K562 (cell line): ENCODE data around the gene EPHB6. TPM values are rescaled to one million over a fixed set of nuclear protein-coding genes. Genes with fewer than 3 reads are reported as not detected.

Experiments used
- ATAC-seq: fragments of 200-7000 bp; cut with Tn5 transposase; 3 replicates; pipeline ENCODE4 v1.9.1; 2020; ENCODE audit warnings: moderate library complexity
- BruUV-seq: library from RNA; stranded (reverse); fragments of 400-500 nt; replicated peaks from 2 replicates; lab custom pipeline; 2021; lab: Mats Ljungman, UMichigan
- CTCF ChIA-PET: fragments of 300-600 bp; formaldehyde crosslinking; extraction: SDS; loops from one replicate; lab custom pipeline; 2021; ENCODE audit warnings: low intra/inter-chr PET ratio; lab: Yijun Ruan, JAX
- POLR2A ChIA-PET: fragments of 300-600, 350-650 bp; sonication (Branson Sonifier 250); formaldehyde crosslinking; extraction: SDS; loops from one replicate; lab custom pipeline; 2021; ENCODE audit warnings: antibody characterized with exemption, inconsistent platforms; lab: Yijun Ruan, JAX
- DNase-seq, 4 experiments: peaks; one replicate each; pipeline versions ENCODE4 v3.0.0 to v3.0.0-alpha.2; 2011 to 2018; ENCODE audit warnings: low spot score in 3 of 4, mixed read lengths in 3 of 4; ENCODE audit errors: extremely low read depth in 1 of 4
- FAIRE-seq: peaks from 2 replicates; lab custom pipeline; 2011; peaks lifted over from hg19 to GRCh38; lab: Jason Lieb, UNC
- H2AFZ ChIP-seq: 2 replicates; pipeline ENCODE4 v1.6.0; 2011; ENCODE audit warnings: low read depth, low read length, control low read depth, inconsistent platforms
- H3K27ac ChIP-seq: fragments of 200-600 bp; 3 replicates; pipeline ENCODE4 v1.8.0; 2011; ENCODE audit warnings: low read depth, mild to moderate bottlenecking, control low read depth, inconsistent platforms, low read length, moderate library complexity, mixed read lengths; ENCODE audit errors: extremely low read depth
- H3K27me3 ChIP-seq, 2 experiments: fragments of 300-600 bp in 1 of 2; 2 replicates in 1 of 2; 3 replicates in 1 of 2; pipeline versions ENCODE4 v1.6.0 to v1.8.0; 2011; ENCODE audit warnings: inconsistent platforms in 2 of 2, low read length in 2 of 2, mild to moderate bottlenecking in 1 of 2, mixed read lengths in 1 of 2, moderate library complexity in 1 of 2; ENCODE audit not compliant: control insufficient read depth in 2 of 2, insufficient read depth in 2 of 2
- H3K36me3 ChIP-seq: fragments of 300-600 bp; 3 replicates; pipeline ENCODE4 v1.8.0; 2011; ENCODE audit warnings: mild to moderate bottlenecking, low read length, inconsistent platforms; ENCODE audit not compliant: control insufficient read depth, insufficient read depth
- H3K4me1 ChIP-seq, 2 experiments: fragments of 200-600 bp in 1 of 2; replicated peaks in 1 of 2; 2 replicates in 1 of 2; 3 replicates in 1 of 2; pipeline versions ENCODE4 v1.5.1 to v1.8.0; 2011; ENCODE audit warnings: inconsistent platforms in 2 of 2, low read length in 2 of 2, mild to moderate bottlenecking in 1 of 2, mixed read lengths in 1 of 2, moderate library complexity in 1 of 2; ENCODE audit not compliant: control insufficient read depth in 2 of 2, insufficient read depth in 2 of 2
- H3K4me2 ChIP-seq: 2 replicates; pipeline ENCODE4 v1.6.1; 2011; ENCODE audit warnings: low read length, control low read depth, inconsistent platforms, mixed read lengths; ENCODE audit not compliant: insufficient read depth
- H3K4me3 ChIP-seq: fragments of 200-600 bp; sonication (generic), shearing (Covaris generic); 2 replicates; pipeline ENCODE4 v1.5.1; 2016; ENCODE audit warnings: control low read depth, inconsistent platforms
- H3K79me2 ChIP-seq: fragments of 200-600 bp; 3 replicates; pipeline ENCODE4 v1.8.0; 2011; ENCODE audit warnings: low read length, inconsistent platforms; ENCODE audit not compliant: control insufficient read depth, insufficient read depth
- H3K9ac ChIP-seq, 2 experiments: 2 replicates each; pipeline versions ENCODE4 v1.6.0 to v1.6.1; 2011; ENCODE audit warnings: low read depth in 2 of 2, low read length in 2 of 2, control low read depth in 1 of 2, inconsistent platforms in 1 of 2, mild to moderate bottlenecking in 1 of 2, mixed read lengths in 1 of 2; ENCODE audit not compliant: insufficient read depth in 1 of 2
- H3K9me1 ChIP-seq: one replicate; pipeline ENCODE4 v1.6.0; 2011; ENCODE audit warnings: inconsistent platforms, mild to moderate bottlenecking, low read length, moderate library complexity; ENCODE audit not compliant: control insufficient read depth, insufficient read depth
- H3K9me3 ChIP-seq: replicated peaks from 2 replicates; pipeline ENCODE4 v1.5.1; 2011; ENCODE audit warnings: low read depth, low read length, inconsistent platforms; ENCODE audit not compliant: control insufficient read depth, insufficient read depth
- H4K20me1 ChIP-seq: replicated peaks from 2 replicates; pipeline ENCODE4 v1.6.1; 2011; ENCODE audit warnings: low read length, inconsistent platforms, mixed read lengths; ENCODE audit not compliant: control insufficient read depth, insufficient read depth
- ADNP ChIP-seq: fragments of 200-800 bp; sonication (Bioruptor generic); IDR thresholded peaks from 2 replicates; pipeline ENCODE4 v1.6.1; 2016; ENCODE audit warnings: missing genetic modification characterization, missing compliant biosample characterization
- BRF1 ChIP-seq: IDR thresholded peaks from 3 replicates; pipeline ENCODE4 v1.6.1; 2011; ENCODE audit warnings: borderline replicate concordance, mild to moderate bottlenecking; ENCODE audit not compliant: insufficient read length; ENCODE audit errors: extremely low read depth
- CTBP1 ChIP-seq: fragments of 450-650 bp; IDR thresholded peaks from 2 replicates; pipeline ENCODE4 v1.6.1; 2016; ENCODE audit warnings: borderline replicate concordance
- E4F1 ChIP-seq: fragments of 250-450 bp; sonication (Bioruptor Pico); IDR thresholded peaks from 2 replicates; pipeline ENCODE4 v1.5.0; 2021; ENCODE audit warnings: mild to moderate bottlenecking, borderline replicate concordance
- HLTF ChIP-seq: fragments of 450-650 bp; IDR thresholded peaks from 2 replicates; pipeline ENCODE4 v1.6.1; 2016
- ZEB2 ChIP-seq: fragments of 450-650 bp; IDR thresholded peaks from 2 replicates; pipeline ENCODE4 v1.6.1; 2016
- ZNF668 ChIP-seq: fragments of 250-450 bp; sonication (Bioruptor Pico); IDR thresholded peaks from 2 replicates; pipeline ENCODE4 v1.8.0; 2022; ENCODE audit warnings: mild to moderate bottlenecking, inconsistent platforms
- ZNF77 ChIP-seq: fragments of 250-450 bp; sonication (Bioruptor Pico); IDR thresholded peaks from 2 replicates; pipeline ENCODE4 v1.5.0; 2020
- ZNF780A ChIP-seq: fragments of 250-450 bp; sonication (Bioruptor Pico); IDR thresholded peaks from 2 replicates; pipeline ENCODE4 v1.5.0; 2021; ENCODE audit warnings: mild to moderate bottlenecking
- WGBS: fragments of 100-300 bp; shearing (Covaris generic); methylation state at CpG from one replicate; pipeline ENCODE4 v1.1.6; 2016; ENCODE audit warnings: low coverage, mixed read lengths; ENCODE audit not compliant: insufficient coverage; ENCODE audit errors: missing lambda C conversion rate; 5-methylcytosine and 5-hydroxymethylcytosine counted together
- in situ Hi-C: fragments of 300-500 bp; cut with MboI; formaldehyde crosslinking; loops from 4 replicates; pipeline ENCODE4 v1.15.0; 2018; ENCODE audit warnings: inconsistent platforms, mixed read lengths
- intact Hi-C: fragments of 100-400 bp; cut with micrococcal nuclease; formaldehyde crosslinking; loops from 2 replicates; pipeline ENCODE4 v1.14.2; 2022
- polyA plus RNA-seq, 8 experiments: library from polyadenylated mRNA; depleted of rRNA in 4 of 8; stranded (reverse) in 5 of 8; unstranded in 3 of 8; fragments of >200 nt; fragmentation: Nextera tagmentation in 2 of 8; fragmentation: Illumina TruSeq in 1 of 8; extraction: Ambion mirVana in 2 of 8; extraction: Trizol in 1 of 8; gene quantifications; 2 replicates each; pipeline versions ENCODE4 v1.2.1 to v1.2.3, GENCODE V29; 2011 to 2014; ENCODE audit warnings: inconsistent platforms in 1 of 8, missing spikeins in 1 of 8
- total RNA-seq, 7 experiments: library from RNA; depleted of rRNA in 6 of 7; stranded (reverse); fragments of >200 nt in 6 of 7; fragmentation: Illumina TruSeq in 2 of 7; extraction: Trizol in 2 of 7; gene quantifications; 2 replicates each; pipeline versions ENCODE4 v1.2.1 to v1.2.3, GENCODE V29; 2011 to 2021; ENCODE audit warnings: low replicate concordance in 1 of 7
- TF ChIP-seq, protein P1 (sequence below), 2 experiments: fragments of 450-650 bp in 1 of 2; sonication (generic) in 1 of 2; formaldehyde crosslinking in 1 of 2; IDR thresholded peaks; 2 replicates each; pipeline versions ENCODE4 v1.7.1 to v1.9.0; 2016 to 2022; ENCODE audit warnings: inconsistent platforms in 1 of 2, mild to moderate bottlenecking in 1 of 2, missing genetic modification reagents in 1 of 2

EPHB6 gene
- total and polyA plus RNA-seq, 9 of the 15 experiments (the other 6 are each of a cell fraction or from before 2014, with no cell fraction given), result 1.4 to 123 (median 7.6) TPM

DNA sequence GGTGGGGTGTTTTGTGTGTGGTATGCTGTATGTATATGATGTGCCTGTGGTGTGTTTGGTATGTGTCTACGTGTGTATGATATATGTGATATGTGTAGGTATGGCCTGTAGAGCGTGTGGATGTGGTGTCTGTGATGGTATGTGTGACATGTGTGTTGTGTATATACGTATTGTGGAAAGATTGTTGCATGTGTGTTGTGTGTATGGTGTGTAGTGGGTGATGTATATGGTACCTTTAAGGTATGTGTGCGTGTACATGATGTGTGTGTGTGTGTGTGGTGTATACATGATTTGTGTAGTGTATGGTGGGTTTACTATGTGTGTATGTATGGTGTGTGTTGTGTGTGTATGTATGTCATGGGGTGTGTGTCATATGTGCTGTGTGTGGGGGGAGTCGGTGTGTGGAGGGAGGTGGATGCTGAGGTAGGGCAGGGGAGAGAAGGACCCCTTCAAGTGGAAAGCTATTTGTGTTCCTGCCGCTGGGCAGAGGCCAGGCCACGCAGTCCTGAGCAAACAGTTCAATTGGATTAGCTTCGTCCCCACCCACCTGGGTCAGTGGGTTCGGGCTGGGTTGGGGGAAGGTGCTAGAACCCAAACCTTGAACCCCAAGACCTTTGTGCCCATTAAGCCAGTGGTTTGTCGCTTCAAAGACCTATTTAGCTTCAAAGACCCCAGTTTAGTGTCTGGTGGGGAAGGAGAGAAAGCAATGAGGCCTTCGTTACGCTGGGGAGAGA is 32.6 kb downstream of the EPHB6 start:
- Histone ChIP-seq H3K9me3 (no peaks in the 10 kb centered on the region; the same call in 1 of the 2 replicates), H3K9me1 (no peaks in the 10 kb centered on the region), H3K79me2 (no peaks in the 10 kb centered on the region), H3K36me3 (no peaks in the 10 kb centered on the region), H2AFZ (no peak overlapping the region), H3K27ac (no peak overlapping the region), H3K27me3 (peaks cover 28 to 77% of the 10 kb centered on the region in 2 experiments), H3K4me3 (no peak overlapping the region), H4K20me1 (no peaks in the 10 kb centered on the region), H3K4me2 (no peak overlapping the region), H3K4me1 (peaks cover 0 to 4% of the 10 kb centered on the region in 2 experiments; a peak in 1 of 5 replicates), H3K9ac (no peak overlapping the region)
- in situ Hi-C loops, result no loop called here
- ATAC-seq (no peak), FAIRE-seq (peak; percentile 72), DNase-seq (no peak)
- CTCF ChIA-PET, result no interaction called here
- intact Hi-C loops, result loop anchor here (10.0 kb wide), 1 partner anchor 327 kb away; no protein-coding TSS in a partner anchor
- 3% methylated on average over 12 of the region's 12 CpGs for WGBS
- no TSS peak for BruUV-seq
- POLR2A ChIA-PET, result interaction anchor here (0.6 to 1.3 kb wide), 2 partner anchors 9 to 80 kb away, joined by 4 to 6 read pairs; no protein-coding TSS in a partner anchor
- no peak for TF ChIP-seq ZEB2
- no peak for TF ChIP-seq BRF1
- peak; percentile 50; the same call in 1 of the 2 replicates for TF ChIP-seq HLTF
- TF ChIP-seq, protein P1, sequence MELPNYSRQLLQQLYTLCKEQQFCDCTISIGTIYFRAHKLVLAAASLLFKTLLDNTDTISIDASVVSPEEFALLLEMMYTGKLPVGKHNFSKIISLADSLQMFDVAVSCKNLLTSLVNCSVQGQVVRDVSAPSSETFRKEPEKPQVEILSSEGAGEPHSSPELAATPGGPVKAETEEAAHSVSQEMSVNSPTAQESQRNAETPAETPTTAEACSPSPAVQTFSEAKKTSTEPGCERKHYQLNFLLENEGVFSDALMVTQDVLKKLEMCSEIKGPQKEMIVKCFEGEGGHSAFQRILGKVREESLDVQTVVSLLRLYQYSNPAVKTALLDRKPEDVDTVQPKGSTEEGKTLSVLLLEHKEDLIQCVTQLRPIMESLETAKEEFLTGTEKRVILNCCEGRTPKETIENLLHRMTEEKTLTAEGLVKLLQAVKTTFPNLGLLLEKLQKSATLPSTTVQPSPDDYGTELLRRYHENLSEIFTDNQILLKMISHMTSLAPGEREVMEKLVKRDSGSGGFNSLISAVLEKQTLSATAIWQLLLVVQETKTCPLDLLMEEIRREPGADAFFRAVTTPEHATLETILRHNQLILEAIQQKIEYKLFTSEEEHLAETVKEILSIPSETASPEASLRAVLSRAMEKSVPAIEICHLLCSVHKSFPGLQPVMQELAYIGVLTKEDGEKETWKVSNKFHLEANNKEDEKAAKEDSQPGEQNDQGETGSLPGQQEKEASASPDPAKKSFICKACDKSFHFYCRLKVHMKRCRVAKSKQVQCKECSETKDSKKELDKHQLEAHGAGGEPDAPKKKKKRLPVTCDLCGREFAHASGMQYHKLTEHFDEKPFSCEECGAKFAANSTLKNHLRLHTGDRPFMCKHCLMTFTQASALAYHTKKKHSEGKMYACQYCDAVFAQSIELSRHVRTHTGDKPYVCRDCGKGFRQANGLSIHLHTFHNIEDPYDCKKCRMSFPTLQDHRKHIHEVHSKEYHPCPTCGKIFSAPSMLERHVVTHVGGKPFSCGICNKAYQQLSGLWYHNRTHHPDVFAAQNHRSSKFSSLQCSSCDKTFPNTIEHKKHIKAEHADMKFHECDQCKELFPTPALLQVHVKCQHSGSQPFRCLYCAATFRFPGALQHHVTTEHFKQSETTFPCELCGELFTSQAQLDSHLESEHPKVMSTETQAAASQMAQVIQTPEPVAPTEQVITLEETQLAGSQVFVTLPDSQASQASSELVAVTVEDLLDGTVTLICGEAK (IDR thresholded peaks at IDR 0.05), result no peak
- TF ChIP-seq, protein P1 (CRISPR knock-in tag; IDR thresholded peaks at IDR 0.05), result peak; percentile 23; the same call in 1 of the 2 replicates
- TF ChIP-seq ZNF780A (CRISPR knock-in tag), result no peak
- TF ChIP-seq ZNF77 (CRISPR knock-in tag), result no peak
- TF ChIP-seq CTBP1, result no peak
- TF ChIP-seq ZNF668 (CRISPR knock-in tag), result no peak
- no peak for TF ChIP-seq E4F1 (CRISPR knock-in tag)
- TF ChIP-seq ADNP (tag), result no peak
